CD8-positive, alpha-beta memory T cell (primary cell): ENCODE measurements around the gene PRSS36. TPM values are rescaled to one million over a fixed set of nuclear protein-coding genes. Genes with fewer than 3 reads are reported as not detected.
"Not testable (repeated sequence)": the region's sequence is repeated elsewhere in the genome, so short reads cannot be mapped to it uniquely, and the experiment has no call there.

ENCODE experiments used
- CTCF ChIA-PET: fragments of 350-600 bp; sonication (Branson Sonifier 250); formaldehyde crosslinking; loops from one replicate; lab custom pipeline; 2021; ENCODE audit warnings: antibody characterized with exemption; lab: Charles Lee
- POLR2A ChIA-PET: fragments of 350-600 bp; sonication (Branson Sonifier 250); formaldehyde crosslinking; loops from one replicate; lab custom pipeline; 2021; ENCODE audit warnings: antibody characterized with exemption; lab: Charles Lee
- DNase-seq, 5 donors: peaks; one replicate each; pipeline versions ENCODE4 v3.0.0 to v3.0.0-alpha.2; 2020 to 2022; ENCODE audit warnings: mixed read lengths in 1 of 5
- H3K27ac ChIP-seq: one replicate; pipeline ENCODE4 v1.7.0; 2013; ENCODE audit warnings: low read depth, mild to moderate bottlenecking, low read length, moderate library complexity
- H3K27me3 ChIP-seq: 2 replicates; pipeline ENCODE4 v1.7.0; 2013; ENCODE audit warnings: low read length, mild to moderate bottlenecking; ENCODE audit not compliant: insufficient read depth, poor library complexity, severe bottlenecking
- H3K36me3 ChIP-seq: 2 replicates; pipeline ENCODE4 v1.7.0; 2013; ENCODE audit warnings: mild to moderate bottlenecking, low read length, moderate library complexity; ENCODE audit not compliant: insufficient read depth
- H3K4me1 ChIP-seq: 2 replicates; pipeline ENCODE4 v1.7.0; 2013; ENCODE audit warnings: mild to moderate bottlenecking, low read length, moderate library complexity; ENCODE audit not compliant: insufficient read depth
- H3K4me3 ChIP-seq: 2 replicates; pipeline ENCODE4 v1.7.0; 2013; ENCODE audit warnings: mild to moderate bottlenecking, low read length
- H3K9me3 ChIP-seq: 2 replicates; pipeline ENCODE4 v1.7.0; 2013; ENCODE audit warnings: mild to moderate bottlenecking, low read length
- H3K27ac Mint-ChIP-seq, 8 donors: one replicate each; pipeline ENCODE4 v1.8.0; 2020 to 2021; ENCODE audit warnings: mixed read lengths in 8 of 8, mild to moderate bottlenecking in 6 of 8, inconsistent platforms in 3 of 8, moderate library complexity in 3 of 8
- H3K27me3 Mint-ChIP-seq, 2 donors: one replicate each; pipeline ENCODE4 v1.8.0; 2020 to 2021; ENCODE audit warnings: mixed read lengths in 2 of 2, mild to moderate bottlenecking in 1 of 2, moderate library complexity in 1 of 2
- H3K36me3 Mint-ChIP-seq, 3 donors: one replicate each; pipeline ENCODE4 v1.8.0; 2020 to 2021; ENCODE audit warnings: mixed read lengths in 3 of 3, inconsistent platforms in 1 of 3, mild to moderate bottlenecking in 1 of 3
- H3K4me1 Mint-ChIP-seq, 3 donors: one replicate each; pipeline ENCODE4 v1.8.0; 2020 to 2021; ENCODE audit warnings: mixed read lengths in 3 of 3, inconsistent platforms in 1 of 3, mild to moderate bottlenecking in 1 of 3
- H3K4me3 Mint-ChIP-seq, 7 donors: one replicate each; pipeline ENCODE4 v1.8.0; 2020 to 2021; ENCODE audit warnings: mixed read lengths in 7 of 7, mild to moderate bottlenecking in 6 of 7, moderate library complexity in 4 of 7, inconsistent platforms in 2 of 7
- H3K9me3 Mint-ChIP-seq, 5 donors: one replicate each; pipeline ENCODE4 v1.8.0; 2020 to 2022; ENCODE audit warnings: mixed read lengths in 5 of 5, mild to moderate bottlenecking in 3 of 5, moderate library complexity in 2 of 5, inconsistent platforms in 1 of 5
- polyA plus RNA-seq: library from polyadenylated mRNA; unstranded; fragments of 300-500 nt; fragmentation: Illumina TruSeq; gene quantifications from one replicate; pipeline ENCODE4 v1.2.3, GENCODE V29; 2021
- total RNA-seq, 2 experiments: library from RNA; stranded (reverse); gene quantifications; one replicate each; pipeline ENCODE4 v1.2.3, GENCODE V29; 2021

The PRSS36 gene
- total RNA-seq (under 1 TPM; 0.44 to 0.61 TPM), polyA plus RNA-seq (3.1 TPM)

DNA sequence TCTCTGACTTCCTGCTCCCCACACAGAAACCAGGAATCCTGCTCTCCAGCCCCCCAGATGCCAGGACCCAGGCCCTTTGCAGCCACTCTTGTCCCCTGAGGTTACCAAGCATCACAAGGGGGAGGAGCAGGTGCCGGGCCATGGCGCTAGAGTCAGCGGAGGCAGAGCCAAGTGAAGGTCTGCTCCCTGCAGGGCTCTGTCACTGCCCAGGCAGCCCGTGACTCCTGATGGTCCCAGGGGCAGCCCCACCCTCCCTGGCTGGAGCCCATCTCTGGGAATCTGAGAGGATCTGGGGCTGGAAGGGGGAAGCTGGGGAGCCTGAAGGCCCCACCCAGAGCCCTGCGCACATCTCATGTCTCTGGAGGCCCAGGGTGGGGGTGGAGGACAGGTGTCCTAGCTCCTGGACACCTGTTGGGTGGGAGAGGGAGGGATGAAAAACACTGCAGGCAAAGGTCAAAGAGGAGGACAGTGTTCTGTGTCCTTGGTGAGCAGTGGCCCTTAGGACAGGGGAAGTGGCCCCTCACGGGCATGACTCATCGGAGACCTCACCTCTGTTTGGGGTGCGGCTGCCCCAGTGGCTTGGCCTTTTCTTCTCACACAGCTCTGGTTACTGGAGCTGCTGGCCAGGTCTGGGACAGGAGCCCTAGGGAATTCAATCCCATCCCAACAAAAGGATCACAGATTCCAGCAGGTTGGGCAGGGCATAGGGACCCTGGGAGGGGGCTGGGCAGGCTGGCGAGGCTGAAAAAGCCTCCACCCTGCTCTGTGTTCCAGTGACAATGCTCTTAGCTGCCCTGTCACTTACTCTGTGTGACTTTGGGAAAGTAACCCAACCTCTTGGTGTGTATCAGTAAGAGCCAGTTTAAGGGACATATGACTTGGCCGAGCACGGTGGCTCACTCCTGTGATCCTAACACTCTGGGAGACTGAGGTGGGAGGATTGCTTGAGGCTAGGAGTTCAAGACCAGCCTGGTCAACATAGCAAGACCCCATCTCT, at the start of gene PRSS36:
TSS of gene PRSS36 (minus strand) at position 173 of the 997 bp plus-strand sequence. CDS start at position 142, 31 bp downstream.
- H3K4me3 Mint-ChIP-seq: no peak within 1 kb of the TSS
- H3K4me1 ChIP-seq: no peaks in the 10 kb centered on the region
- H3K9me3 Mint-ChIP-seq: no peaks in the 10 kb centered on the region
- peaks cover 0 to 1% (median 0%) of the 10 kb centered on the region in 3 donors for H3K36me3 Mint-ChIP-seq
- POLR2A ChIA-PET: interaction anchor here (0.6 kb wide), 1 partner anchor 20 kb away, joined by 4 read pairs; no protein-coding TSS in a partner anchor
- H3K4me1 Mint-ChIP-seq: no peaks in the 10 kb centered on the region
- H3K27me3 ChIP-seq: no peaks in the 10 kb centered on the region
- no peaks in the 10 kb centered on the region for H3K9me3 ChIP-seq
- DNase-seq: no peak
- CTCF ChIA-PET: interaction anchor here (1.0 to 2.4 kb wide), 2 partner anchors 8 to 76 kb away, joined by 3 to 12 read pairs; partner anchors contain the start of genes ZNF646 and ZNF668
- H3K27ac ChIP-seq: no peak within 1 kb of the TSS
- H3K36me3 ChIP-seq: no peaks in the 10 kb centered on the region
- peaks cover 0 to 1% of the 10 kb centered on the region in 2 donors for H3K27me3 Mint-ChIP-seq
- H3K4me3 ChIP-seq: no peak within 1 kb of the TSS
- peak within 1 kb of the TSS in 1 of 8 donors; percentile 64 for H3K27ac Mint-ChIP-seq

DNA sequence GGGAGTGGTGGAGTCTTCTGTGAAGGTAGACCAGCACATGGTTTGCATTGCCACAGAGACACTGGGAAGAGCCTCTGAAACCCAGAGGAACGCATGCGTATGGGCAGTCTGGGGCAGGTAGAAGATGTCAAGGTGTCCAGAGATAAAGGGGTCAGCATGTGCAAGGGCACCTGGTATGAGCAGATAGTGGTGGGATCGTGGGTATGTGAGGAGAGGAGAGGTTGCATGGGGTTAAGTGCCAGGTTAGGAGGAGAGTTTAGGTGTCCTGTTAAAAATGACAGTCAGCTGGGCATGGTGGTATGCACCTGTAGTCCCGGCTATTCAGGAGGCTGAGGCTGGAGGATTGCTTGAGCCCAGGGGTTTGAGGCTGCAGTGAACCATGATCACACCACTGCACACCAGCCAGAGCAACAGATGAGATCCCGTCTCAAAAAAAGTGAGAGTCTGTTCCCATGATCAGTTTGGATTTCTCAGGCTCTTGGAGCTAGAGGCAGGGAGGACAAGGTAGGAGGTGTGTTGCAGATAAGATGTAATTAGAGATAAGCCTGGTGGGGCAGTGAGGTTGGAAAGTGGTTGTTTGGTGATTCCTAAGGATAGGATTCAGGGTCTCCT, 49.7 kb upstream of the PRSS36 start:
- Histone ChIP-seq H3K27me3 (no peaks in the 10 kb centered on the region), H3K36me3 (peaks cover 4% of the 10 kb centered on the region), H3K27ac (no peak overlapping the region), H3K9me3 (no peaks in the 10 kb centered on the region), H3K4me1 (peaks cover 40% of the 10 kb centered on the region), H3K4me3 (no peak overlapping the region)
- ChIA-PET CTCF (interaction anchor here (1.0 to 3.6 kb wide), 4 partner anchors 17 to 244 kb away, joined by 3 to 11 read pairs (median 3); partner anchors contain the start of gene PYDC1), POLR2A (interaction anchor here (3.5 kb wide), 2 partner anchors 15 to 19 kb away, joined by 28 to 40 read pairs; partner anchors contain the start of gene FUS)
- peaks cover 42 to 75% (median 61%) of the 10 kb centered on the region in 3 donors for H3K4me1 Mint-ChIP-seq
- H3K4me3 Mint-ChIP-seq: peak overlapping the region; percentile 8 to 80 (median 29)
- H3K27ac Mint-ChIP-seq: peak overlapping the region in 7 of 8 donors; percentile 35 to 85 (median 43)
- no peak for DNase-seq
- H3K36me3 Mint-ChIP-seq: peaks cover 2 to 53% (median 4%) of the 10 kb centered on the region in 3 donors
- H3K27me3 Mint-ChIP-seq: no peaks in the 10 kb centered on the region
- no peaks in the 10 kb centered on the region for H3K9me3 Mint-ChIP-seq

DNA sequence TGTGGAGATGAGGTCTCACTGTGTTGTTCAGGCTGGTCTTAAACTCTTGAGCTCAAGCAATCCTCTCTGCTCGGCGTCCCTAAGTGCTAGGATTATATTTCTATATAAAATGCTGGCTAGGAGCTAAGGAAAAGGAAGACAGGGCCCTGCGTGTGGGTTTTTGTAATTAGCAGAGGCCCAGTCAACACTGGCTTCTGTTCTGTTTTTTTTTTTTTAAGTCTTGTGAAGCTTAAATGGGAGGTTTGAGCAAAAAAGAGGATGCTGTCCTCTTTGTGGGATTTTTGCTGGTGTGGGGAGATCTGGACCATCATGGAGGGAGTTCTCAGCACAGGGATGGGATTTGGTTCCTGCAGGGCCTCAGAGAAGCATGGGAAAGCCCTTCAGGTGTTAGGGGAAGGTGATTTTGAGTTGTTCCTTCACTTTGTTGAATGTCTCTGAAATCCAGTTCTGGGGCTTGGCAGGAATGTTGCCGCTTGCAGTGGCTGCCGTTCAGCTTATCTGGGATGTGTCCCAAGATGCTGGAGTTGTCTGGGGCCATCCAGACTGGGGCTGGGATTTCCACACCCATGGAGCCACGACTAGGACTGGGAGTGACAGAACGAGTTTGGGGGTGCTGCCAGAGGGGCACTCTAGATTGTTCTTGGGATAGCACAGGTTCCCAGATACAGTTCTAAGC, 48.5 kb upstream of the PRSS36 start:
- Histone ChIP-seq H3K4me3 (no peak overlapping the region), H3K27ac (no peak overlapping the region), H3K9me3 (no peaks in the 10 kb centered on the region), H3K27me3 (no peaks in the 10 kb centered on the region), H3K36me3 (peaks cover 15% of the 10 kb centered on the region), H3K4me1 (peaks cover 39% of the 10 kb centered on the region)
- CTCF ChIA-PET: interaction anchor here (1.2 to 1.6 kb wide), 2 partner anchors 18 to 135 kb away, joined by 3 to 4 read pairs; partner anchors contain the start of gene FUS
- POLR2A ChIA-PET: interaction anchor here (0.7 kb wide), 2 partner anchors 15 to 235 kb away, joined by 3 read pairs; no protein-coding TSS in a partner anchor
- DNase-seq: no peak
- Mint-ChIP-seq H3K4me1 (peaks cover 44 to 76% (median 68%) of the 10 kb centered on the region in 3 donors), H3K36me3 (peaks cover 4 to 63% (median 5%) of the 10 kb centered on the region in 3 donors), H3K27me3 (no peaks in the 10 kb centered on the region), H3K9me3 (no peaks in the 10 kb centered on the region), H3K27ac (peak overlapping the region; percentile 8 to 88 (median 56)), H3K4me3 (peak overlapping the region in 1 of 7 donors; percentile 80)

DNA sequence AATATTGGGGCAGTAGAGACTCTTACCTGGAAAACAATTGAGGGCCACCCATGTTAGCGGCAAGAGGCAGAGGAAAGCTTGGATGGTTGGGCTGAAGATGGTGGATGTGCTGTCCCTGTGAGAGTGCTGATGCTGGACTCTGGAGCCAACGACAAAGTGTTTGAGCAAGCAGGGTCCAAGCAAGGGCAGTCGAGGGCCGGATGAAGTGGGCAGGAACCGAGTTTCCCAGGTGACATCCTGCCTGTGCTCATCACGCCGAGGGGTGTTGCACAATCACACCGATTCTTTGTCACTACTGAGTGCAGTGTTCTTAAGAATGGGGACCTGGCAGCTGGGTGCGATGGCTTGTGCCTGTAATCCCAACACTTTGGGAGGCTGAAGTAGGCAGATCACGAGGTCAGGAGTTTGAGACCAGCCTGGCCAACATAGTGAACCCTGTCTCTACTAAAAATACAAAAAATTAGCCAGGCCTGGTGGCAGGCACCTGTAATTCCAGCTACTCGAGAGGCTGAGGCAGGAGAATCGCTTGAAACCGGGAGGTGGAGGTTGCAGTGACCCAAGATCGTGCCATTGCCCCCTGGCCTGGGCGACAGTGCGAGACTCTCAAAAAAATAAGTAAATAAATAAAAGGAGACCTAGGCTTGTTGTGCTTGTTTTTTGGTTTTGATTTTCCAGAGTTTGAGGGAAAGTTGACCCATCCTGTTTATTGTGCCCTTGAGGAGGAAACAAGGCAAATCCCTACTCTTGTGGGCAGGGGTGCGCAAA, 46.6 kb upstream of the PRSS36 start:
- no peaks in the 10 kb centered on the region for H3K9me3 ChIP-seq
- H3K27me3 ChIP-seq: no peaks in the 10 kb centered on the region
- no peaks in the 10 kb centered on the region for H3K27me3 Mint-ChIP-seq
- ChIA-PET CTCF (interaction anchor here (0.6 kb wide), 1 partner anchor 211 kb away, joined by 3 read pairs; no protein-coding TSS in a partner anchor), POLR2A (interaction anchor here (0.7 kb wide), 2 partner anchors 19 kb away, joined by 3 read pairs; no protein-coding TSS in a partner anchor)
- H3K4me1 ChIP-seq: peaks cover 27% of the 10 kb centered on the region
- no peaks in the 10 kb centered on the region for H3K9me3 Mint-ChIP-seq
- H3K27ac ChIP-seq: no peak overlapping the region
- H3K27ac Mint-ChIP-seq: peak overlapping the region in 5 of 8 donors; percentile 15 to 75 (median 66)
- DNase-seq: no peak
- peaks cover 9 to 77% (median 9%) of the 10 kb centered on the region in 3 donors for H3K36me3 Mint-ChIP-seq
- peaks cover 30% of the 10 kb centered on the region for H3K36me3 ChIP-seq
- H3K4me3 Mint-ChIP-seq: peak overlapping the region in 1 of 7 donors; percentile 43
- H3K4me1 Mint-ChIP-seq: peaks cover 44 to 72% (median 72%) of the 10 kb centered on the region in 3 donors
- no peak overlapping the region for H3K4me3 ChIP-seq

DNA sequence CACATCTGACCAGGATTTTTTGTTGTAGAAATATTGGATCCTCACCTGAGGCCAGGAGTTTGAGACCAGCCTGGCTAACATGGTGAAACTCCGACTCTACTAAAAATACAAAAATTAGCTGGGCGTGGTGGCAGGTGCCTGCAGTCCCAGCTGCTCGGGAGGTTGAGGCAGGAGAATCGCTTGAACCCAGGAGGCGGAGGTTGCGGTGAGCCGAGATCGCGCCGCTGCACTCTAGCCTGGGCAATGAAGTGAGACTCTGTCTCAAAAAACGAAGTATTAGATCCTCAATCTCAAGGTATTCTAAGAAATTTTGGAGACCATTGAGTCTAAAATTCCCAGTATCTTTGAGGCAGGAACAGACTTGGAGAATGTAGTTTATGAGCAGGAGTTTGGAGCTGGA, 46.0 kb upstream of the PRSS36 start:
- Histone ChIP-seq H3K36me3 (peaks cover 36% of the 10 kb centered on the region), H3K4me1 (peaks cover 20% of the 10 kb centered on the region)
- POLR2A ChIA-PET: interaction anchor here (0.7 kb wide), 1 partner anchor 19 kb away, joined by 3 read pairs; no protein-coding TSS in a partner anchor
- H3K4me1 Mint-ChIP-seq: peaks cover 39 to 72% (median 70%) of the 10 kb centered on the region in 3 donors
- H3K27me3 ChIP-seq, H3K4me3 ChIP-seq, H3K9me3 ChIP-seq, DNase-seq, H3K27ac ChIP-seq, H3K27me3 Mint-ChIP-seq, CTCF ChIA-PET, H3K9me3 Mint-ChIP-seq: not testable (repeated sequence)
- H3K36me3 Mint-ChIP-seq: peaks cover 12 to 80% (median 14%) of the 10 kb centered on the region in 3 donors
- H3K27ac Mint-ChIP-seq: peak overlapping the region in 4 of 8 donors; percentile 33 to 74 (median 52)
- H3K4me3 Mint-ChIP-seq: peak overlapping the region in 1 of 7 donors; percentile 43

DNA sequence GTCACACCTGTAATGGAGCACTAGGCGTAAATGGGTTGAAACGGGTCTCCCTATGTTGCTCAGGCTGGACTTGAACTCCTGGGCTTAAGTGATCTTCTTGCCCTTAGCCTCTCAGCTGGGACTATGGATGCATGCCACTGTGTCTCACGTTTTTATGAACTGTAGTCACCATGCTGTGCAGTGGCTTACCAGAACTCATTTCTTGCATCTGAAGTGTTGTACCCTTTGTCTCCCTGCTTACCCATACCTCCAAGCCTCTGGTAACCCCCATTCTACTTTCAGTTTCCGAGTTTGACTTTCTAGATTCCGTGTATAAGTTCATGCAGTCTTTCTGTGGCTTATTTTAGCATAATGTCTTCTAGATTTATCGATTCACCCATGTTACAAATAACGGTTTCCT, 45.0 kb upstream of the PRSS36 start:
- DNase-seq: no peak
- peak overlapping the region in 7 of 8 donors; percentile 8 to 46 (median 20) for H3K27ac Mint-ChIP-seq
- peaks cover 13% of the 10 kb centered on the region for H3K4me1 ChIP-seq
- POLR2A ChIA-PET: interaction anchor here (0.6 kb wide), 1 partner anchor 10 kb away, joined by 7 read pairs; no protein-coding TSS in a partner anchor
- no peaks in the 10 kb centered on the region for H3K27me3 ChIP-seq
- peaks cover 46% of the 10 kb centered on the region for H3K36me3 ChIP-seq
- CTCF ChIA-PET: no interaction called here
- no peak overlapping the region for H3K27ac ChIP-seq
- no peaks in the 10 kb centered on the region for H3K9me3 ChIP-seq
- H3K9me3 Mint-ChIP-seq: no peaks in the 10 kb centered on the region
- H3K36me3 Mint-ChIP-seq: peaks cover 20 to 89% (median 22%) of the 10 kb centered on the region in 3 donors
- peaks cover 41 to 74% (median 72%) of the 10 kb centered on the region in 3 donors for H3K4me1 Mint-ChIP-seq
- no peak overlapping the region for H3K4me3 ChIP-seq
- peak overlapping the region in 1 of 7 donors; percentile 18 for H3K4me3 Mint-ChIP-seq
- H3K27me3 Mint-ChIP-seq: no peaks in the 10 kb centered on the region
